ENCODE data around the gene KIF25.
"Not testable (repeated sequence)": the region's sequence is repeated elsewhere in the genome, so short reads cannot be mapped to it uniquely, and the experiment has no call there.

Gene KIF25

DNA sequence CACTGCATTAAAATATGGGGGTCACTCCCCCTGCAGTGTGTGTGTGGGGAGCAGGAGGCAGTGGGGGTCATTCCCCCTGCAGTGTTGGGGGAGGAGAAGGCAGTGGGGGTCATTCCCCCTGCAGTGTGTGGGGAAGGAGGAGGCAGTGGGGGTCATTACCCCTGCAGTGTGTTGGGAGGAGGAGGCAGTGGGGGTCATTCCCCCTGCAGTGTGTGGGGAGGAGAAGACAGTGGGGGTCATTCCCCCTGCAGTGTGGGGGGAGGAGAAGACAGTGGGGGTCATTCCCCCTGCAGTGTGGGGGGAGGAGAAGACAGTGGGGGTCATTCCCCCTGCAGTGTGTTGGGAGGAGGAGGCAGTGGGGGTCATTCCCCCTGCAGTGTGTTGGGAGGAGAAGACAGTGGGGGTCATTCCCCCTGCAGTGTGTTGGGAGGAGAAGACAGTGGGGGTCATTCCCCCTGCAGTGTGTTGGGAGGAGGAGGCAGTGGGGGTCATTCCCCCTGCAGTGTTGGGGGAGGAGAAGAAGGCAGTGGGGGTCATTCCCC lies 21.3 kb upstream of the KIF25 start:
- not testable (repeated sequence) for DNase-seq

DNA sequence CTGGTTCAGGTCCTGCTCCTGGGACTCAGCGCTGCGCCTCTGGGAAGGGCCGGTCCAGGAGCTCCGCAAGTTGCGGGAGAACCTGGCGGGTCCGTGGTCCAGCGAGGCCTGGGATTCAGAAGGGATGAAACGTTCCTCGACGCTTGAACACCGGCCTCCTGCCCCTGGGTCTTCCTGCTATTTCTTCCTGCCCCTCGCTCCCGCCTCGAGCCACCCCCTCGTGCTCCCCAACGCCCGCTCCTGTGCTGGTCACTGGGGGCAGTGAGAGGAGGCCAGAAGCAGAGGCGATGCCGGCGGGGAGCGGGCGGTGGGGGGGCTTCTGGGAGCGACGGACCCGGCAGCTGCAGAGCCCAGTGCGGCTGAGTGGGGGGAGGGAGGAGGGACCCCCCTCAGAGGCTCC lies 20.8 kb upstream of the KIF25 start:
- no peak for DNase-seq

DNA sequence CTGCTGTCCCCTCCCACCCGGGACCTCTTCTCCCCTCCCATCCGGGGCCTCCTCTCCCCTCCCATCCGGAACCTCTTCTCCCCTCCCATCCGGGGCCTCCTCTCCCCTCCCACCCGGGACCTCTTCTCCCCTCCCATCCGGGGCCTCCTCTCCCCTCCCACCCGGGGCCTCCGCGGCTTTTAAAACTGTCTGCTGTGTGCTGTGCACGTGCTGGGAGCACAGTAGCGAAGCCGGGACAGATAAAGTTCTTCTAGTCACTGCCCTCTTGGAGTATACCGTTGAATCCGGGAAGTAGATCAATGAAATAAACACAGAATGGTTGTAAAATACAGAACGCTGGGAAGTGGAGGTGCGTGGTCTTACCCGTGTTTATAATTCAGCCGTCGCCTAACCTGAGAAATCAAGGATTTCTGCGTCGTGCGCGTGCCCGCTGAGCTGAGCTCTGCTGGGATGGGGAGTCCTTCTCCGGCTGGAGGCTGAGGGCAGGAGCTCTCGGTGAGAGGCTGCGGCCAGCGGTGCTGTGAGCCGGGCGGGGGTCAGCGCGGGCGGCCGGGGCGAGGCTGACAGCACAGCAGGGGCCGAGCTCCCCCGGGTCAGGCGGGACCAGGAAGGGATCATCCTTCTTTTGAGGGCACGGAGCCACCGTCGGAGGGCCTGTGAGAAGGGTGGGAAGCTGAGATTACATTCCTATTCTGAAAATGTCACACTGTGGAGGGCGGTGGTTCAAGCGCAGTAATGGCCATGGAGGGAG lies 19.6 kb upstream of the KIF25 start:
- no peak for DNase-seq

DNA sequence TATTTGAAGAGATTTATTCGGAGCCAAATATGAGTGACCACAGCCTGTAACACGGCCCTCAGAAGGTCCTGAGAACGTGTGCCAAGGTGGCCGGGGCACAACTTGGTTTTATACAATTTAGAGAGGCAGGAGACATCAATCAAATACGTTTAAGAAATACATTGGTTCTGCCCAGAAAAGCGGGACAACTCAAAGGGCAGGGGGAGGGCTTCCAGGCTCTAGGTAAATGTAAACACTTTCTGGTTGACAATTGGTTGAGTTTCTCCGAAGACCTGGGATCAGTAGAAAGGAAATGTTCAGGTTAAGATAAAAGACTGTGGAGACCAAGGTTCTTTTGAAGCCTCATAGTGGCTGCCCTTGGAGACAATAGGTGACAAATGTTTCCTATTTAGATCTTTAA lies 18.9 kb upstream of the KIF25 start:
- DNase-seq: no peak

DNA sequence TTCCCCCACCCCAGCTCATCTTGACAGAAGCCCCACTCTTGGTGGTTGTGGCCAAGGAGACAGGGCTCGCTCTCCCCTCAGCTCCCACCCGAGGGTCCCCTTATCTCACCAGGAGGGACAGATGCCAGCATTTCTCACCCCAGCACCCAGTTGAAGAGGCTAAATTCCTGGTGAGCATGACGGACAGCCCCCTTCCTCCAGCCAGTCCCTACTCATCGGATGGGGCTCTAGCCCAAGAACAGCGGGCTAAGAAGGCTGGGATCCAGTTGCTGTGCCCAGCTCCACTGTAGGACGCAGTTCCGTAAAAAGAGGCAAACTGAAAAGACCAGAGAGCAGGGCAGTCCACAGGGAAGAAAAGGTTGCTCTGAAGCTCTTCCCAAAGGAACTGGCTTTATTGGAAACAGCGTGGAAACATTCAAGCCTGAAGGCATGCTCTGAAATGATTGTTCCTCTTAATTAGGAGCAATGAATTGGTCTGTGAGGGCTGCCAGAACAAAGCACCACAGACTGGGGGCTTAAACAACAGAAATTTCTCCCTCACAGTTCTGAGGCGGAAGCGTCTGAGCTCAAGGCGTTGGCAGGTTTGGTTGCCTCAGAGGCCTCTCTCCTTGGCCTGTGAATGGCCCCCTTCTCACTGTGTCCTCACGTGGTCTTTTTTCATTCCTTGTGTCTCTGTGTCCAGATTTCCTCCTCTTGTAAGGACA lies 17.9 kb upstream of the KIF25 start:
- no peak for DNase-seq

DNA sequence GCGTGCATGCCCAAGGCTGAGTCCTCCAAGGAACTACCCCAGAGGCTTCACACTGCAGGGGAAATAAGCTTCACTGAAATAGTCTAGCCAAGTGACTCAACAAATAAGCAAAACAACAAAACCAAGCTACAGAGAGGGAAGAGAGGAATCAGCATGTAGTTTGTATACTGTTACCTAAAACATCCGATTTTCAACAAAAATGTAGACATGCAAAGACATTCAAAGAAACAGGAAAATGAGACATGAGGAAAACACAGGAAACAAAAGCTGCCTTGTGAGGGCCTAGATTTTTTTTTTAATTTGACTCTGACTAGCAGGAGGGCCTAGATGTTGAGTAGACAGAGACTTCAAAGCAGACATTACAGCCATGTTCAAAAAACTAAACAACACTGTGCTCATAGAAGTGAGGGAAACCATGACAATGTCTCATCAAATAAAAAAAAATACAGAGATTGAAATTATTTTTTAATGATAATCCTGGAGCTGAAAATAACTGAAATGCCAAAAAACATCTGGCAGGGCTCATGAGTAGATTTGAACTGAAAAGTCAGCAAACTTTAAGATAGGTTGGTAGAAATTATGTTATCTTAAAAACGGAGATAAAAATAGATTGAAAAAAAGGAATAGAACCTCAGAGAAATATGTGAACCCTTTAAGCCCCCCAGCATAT lies 16.4 kb upstream of the KIF25 start:
- no peak for DNase-seq

DNA sequence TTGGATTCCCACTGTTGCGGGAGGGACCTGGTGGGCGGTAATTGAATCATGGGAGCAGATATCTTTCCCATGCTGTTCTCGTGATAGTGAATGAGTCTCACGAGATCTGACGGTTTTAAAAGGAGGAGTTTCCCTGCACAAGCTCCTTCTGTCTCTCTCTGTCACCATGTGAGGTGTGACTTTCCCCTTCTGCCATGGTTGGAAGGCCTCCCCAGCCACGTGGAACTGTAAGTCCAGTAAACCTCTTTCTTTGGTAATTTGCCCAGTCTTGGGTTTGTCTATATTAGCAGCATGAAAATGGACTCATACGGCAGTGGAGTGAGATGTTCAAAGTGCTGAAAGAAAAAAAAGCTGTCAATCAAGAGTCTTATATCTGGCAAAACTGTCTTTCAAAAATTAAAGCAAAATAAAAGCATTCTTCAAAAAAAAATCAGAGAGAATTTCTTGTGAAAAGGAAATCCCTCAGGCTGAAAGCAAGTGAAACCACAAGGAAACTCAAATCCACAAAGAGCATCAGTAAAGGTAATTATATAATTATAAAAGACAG lies 15.5 kb upstream of the KIF25 start:
- DNase-seq: no peak

DNA sequence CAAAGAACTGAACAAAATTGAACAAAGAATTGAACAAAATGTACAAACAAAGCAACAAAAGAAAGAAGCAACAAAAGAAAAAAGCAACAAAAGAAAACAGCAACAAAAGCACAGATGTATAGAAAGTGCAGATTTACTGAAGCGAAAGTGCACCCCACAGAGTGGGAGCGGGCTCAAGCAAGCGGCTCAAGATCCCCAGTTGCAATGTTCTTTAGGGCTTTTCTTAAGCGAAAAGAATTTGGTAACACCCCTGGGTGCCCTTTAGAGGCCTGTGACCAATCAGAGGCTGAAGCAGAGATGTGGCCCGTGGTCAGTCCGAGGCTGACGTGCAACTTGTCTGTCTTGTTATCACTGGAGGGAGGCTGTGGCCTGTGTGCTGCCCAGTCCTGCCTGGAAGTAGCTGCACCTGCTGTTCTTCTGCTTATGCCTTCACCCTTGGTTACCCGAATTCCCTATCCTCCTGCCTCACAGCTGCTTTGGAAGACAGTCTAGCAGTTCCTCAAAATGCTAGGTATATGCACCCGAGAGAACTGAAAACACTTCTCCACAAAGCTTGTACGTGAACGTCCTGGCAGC lies 13.2 kb upstream of the KIF25 start:
- no peak for DNase-seq

DNA sequence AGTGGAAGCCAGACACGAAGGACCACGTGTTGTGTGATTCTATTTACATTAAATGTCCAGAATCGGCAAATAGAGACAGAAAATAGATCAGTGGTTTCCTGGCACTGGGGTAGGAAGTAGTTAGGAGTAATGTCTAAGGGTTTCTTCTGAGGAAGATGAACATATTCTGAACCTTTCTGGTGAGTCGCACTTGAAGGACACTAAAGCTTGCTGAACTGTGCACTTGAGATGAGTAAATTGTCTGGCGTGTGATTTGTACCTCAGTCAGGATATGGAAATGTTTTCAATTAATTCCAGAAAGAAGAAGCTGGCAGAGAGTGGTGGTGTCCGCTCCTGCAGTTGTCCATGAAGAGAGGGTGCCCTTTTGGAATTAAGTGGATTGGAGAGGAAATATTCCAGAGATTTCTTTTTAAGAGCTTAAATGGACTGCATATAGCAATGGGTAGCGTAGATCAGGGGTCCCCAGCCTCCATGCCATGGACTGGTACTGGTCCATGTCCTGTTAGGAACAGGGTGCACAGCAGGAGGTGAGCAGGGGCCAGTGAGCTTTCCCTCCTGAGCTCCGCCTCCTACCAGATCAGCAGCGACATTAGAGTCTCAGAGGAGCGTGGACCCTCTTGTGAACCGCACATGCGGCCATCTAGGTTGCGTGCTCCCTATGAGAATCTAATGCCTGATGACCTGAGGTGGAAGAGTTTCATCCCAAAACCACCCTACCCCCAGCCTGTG lies 12.4 kb upstream of the KIF25 start:
- no peak for DNase-seq

DNA sequence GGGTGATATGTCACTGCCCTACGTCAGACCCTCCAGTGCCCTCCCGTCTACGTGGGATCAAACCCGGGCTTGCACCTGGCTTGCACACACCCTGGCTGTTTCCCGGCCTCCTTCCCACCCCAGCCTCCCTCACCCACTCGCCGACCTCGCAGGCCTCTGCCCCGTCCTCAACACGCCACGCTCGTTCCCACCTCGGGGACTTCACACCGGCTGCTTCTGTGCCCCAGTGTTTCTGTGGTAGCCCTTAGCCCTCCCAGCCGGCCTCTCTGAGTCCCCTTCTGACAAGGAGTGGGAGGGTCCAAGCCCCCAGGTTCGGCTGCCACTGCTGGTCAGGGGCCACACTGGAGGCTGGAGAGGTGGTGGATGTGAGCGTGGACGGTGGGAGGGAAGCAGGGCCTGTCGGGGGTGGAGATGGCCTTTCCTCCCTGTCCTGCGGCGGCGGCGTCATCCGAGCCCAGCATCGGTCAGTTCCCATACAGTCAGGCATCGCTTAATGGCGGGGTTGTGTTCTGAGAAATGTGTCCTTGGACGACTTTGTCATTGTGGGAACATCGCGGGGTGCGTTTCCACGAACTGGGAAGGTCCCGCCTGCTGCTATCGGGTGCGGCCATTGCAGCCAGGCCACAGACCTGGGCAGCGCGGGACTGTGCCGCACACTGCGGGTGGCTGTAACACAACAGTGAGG lies 11.4 kb upstream of the KIF25 start:
- no peak for DNase-seq

DNA sequence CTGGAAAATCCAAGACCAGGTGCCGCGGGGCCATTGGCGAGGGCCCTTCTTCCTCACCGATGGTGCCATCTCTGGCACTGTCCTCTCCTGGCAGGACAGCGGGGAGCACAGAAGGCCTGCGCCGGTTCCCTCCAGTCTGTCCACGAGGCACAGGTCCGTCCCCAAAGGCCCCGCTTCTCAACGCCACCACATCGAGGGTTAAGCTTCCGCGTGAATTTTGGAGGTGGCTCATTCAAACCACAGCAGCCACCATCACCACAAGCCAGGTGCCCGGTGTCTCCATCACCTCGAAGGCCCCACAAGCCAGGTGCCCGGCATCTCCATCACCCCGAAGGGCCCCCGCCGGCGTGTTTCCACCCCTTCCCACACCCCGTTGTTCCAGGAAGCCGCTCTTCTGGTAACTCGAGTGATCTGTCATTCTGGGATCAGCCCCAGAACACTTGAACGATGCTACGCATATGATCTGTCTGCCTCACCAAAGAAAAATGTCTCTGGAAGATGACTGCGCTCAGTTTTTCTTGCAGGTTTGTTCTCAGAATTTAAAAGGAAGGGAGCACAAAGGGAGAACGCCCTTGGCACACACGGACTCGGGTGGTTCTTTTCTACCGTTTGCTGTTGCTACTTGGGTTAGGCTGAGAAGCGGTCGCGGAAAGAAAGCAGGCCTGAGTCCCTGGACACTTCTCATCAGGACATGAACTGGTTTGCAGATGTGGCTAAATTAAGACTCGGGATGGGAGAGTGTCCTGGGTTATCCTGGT lies 9.9 kb upstream of the KIF25 start:
- DNase-seq: no peak

DNA sequence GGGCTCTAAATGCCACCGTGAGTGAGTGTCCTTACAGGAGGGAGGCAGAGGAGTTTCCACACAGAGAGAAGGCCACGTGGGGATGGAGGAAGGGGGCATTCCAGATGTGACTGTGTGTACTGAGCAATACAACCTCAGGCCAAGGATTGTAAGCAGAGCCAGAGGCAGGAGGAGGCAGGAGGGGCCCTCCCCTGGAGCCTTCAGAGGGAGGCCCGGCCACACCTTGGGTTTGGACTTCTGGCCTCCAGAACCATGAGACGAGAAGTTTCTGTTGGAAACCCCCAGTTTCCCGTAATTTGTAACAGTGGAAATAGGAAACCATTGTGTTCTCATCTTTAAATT lies 9.3 kb upstream of the KIF25 start:
- no peak for DNase-seq

DNA sequence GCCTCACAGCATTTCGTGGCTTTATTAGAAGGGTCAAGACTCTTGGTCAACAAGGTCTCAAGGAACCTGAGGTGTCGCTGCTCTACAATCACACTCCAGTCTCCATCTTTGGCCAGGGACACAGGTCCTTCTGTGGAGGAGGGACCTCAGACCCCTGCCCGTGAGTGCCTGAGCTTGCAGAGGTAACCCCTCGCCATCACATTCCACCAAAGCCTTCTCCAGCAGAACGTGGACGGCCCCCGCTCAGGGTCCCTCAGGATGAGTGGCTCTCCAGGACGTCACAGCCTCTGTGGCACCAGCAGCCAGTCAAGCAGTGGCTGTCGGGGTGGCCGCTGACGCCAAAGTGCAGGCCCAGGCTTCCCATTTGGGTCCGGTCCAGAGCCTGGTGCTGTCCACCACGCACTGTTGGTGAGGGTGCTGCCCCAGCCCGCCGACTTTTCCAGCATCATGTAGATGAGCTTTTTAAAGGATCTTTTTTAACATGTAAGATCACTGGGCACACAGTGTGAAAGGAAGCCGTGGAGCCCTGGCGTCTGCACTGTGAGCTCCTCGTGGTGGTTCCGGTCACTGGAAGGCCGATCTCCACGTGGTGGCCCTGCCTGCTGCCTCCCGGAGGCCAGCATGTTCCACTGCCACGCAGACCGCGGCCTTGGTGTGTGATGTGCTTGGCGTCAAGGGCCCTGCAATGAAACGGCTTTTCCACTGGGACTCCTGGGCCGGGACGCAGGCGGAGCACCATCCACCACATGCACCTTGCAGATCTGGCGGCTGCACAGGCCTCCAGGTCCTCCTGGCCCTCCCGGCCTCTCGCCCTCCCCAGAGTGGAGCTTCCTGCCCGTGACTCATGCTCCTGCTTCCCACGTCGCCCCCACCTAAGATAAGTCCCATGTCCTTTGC lies 8.3 kb upstream of the KIF25 start:
- DNase-seq: no peak

DNA sequence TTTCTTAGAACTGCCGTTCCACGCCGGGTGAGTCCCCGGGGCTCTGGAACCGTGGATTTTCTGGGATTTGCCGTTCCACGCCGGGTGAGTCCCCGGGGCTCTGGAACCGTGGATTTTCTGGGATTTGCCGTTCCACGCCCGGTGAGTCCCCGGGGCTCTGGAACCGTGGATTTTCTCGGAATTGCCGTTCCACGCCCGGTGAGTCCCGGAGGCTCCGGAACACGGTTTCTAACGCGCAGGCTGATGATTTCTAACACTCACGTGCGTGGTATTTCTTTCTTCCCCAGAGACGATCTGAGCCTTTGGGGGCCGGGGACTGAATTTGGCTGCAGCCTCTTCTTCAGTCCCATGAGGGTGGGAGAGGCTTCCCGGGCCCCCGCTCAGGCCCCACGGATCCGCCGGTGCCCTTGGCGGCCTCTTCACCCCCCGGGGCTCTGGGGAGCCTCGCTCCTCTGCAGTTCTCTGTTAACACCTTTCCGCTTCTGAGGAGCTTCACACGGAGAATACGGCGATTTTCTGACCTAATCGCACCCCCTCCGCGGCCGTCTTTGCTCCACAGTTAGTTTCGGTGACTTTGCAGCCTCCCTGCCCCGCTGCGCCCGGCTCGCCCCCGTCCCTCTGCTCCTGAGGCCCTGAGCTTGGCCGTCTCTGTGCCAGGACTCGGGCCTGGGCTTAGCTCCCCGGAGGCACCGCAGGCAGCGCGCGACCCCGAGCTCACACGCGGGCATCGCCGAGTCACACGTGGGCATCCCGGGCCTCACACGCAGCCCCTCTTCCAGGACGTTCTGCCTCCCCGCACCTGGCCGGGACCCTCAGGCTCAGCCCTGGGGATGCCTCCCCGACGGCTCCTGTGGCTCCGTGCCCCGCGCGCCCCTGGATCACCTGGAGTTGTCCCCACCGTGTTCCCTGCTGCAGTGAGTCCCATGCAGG lies 7.2 kb upstream of the KIF25 start:
- DNase-seq: no peak

DNA sequence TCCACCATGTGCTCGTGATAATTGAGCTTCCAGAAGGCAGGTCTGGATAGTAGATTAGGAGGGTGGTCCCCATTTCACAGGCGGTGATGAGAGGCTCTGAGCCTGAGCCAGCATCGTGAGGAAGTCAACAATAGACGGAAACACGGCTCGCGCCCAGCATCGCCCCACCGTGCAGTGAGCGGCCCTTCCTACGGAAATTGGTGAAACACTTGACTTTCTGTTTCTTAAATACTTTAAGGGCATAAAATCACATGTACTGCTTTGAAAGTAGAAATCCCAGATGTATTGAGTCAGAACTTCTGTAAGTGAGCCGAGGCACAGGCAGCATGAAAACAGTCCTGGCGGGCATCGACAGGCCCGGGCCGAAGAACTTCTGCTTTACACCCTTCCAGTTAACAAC lies 4.3 kb upstream of the KIF25 start:
- no peak for DNase-seq

DNA sequence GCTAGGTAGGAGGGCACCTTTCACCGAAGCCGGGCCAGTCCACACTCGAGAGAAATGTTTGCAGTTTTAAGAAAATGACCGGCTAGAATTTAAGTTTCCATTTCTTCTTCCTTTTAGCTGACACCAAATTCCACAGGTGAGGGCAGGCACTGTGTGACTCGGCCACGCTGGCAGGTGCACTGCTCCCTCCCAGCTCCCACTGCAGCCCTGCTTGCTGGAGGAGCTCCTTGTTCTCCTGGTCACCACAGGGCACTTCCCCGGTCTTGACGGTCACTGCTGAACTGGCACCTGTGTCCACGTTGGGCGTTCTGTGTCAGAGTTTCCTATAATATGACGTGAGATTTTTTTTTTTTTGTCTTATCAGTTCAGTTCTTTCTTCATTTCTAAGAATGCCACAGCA lies 3.6 kb upstream of the KIF25 start:
- DNase-seq: no peak

DNA sequence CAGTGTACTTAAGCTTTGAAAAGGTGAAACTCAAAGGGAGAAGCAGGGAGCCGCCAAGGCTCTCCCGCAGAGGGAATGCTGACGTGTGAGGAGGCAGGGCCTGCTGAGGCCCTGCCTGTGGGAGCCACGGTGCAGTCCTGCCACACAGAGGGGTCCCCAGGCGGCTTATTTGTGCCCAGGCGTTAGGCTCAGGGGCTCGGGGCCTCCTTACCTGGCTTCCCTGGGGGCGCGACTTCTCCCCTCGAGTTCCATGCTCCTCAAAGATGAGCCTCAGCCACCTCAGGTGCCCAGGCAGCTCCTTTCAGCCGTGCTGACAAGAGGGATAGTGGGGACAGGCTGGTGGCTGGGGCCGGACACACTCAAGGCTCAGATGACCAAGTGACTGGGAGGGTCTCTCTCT lies 2.2 kb upstream of the KIF25 start:
- DNase-seq: no peak

DNA sequence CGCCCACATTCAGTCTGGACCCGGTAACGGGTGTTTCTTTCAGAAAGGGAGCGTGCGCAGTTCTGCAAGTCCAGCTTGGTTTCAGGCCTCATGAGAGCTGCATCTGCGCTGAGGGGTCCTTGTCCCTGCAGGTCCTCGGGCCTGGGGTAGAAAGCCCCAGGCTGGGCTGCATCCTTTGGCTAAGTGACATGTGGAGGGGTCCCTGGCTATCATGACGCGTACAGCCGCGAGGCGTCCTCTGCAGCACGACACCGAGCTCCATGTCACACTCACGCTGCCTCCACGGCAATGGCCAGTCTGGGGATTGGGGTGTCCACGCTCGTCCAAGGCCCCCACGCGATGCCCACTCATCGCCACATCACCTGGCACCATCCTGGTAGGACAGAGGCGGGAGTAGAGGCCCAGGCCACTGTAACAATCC lies 1.7 kb upstream of the KIF25 start:
- DNase-seq: no peak

All from stimulated activated CD4-positive, alpha-beta T cell treated with anti-CD3 and anti-CD28 coated beads, Interleukin-4, amount 100 ng/mL, for 4 hours (primary cell).